Stimulated activated CD4-positive, alpha-beta T cell treated with anti-CD3 and anti-CD28 coated beads, TNF-alpha, amount 100 ng/mL, for 4 hours (primary cell): ENCODE data around the gene CHPF.

Source experiments
- DNase-seq, 3 experiments: peaks; one replicate each; pipeline ENCODE4 v3.0.0-alpha.2; 2020; ENCODE audit warnings: low read depth in 3 of 3

The CHPF gene

GRCh38 chr2:219513787-219514186, 29.8 kb downstream of the CHPF start:
- DNase-seq, result no peak

GRCh38 chr2:219512524-219513216, 30.9 kb downstream of the CHPF start:
- no peak for DNase-seq

- DNase-seq, result no peak
These were observed 31.9 kb downstream of the CHPF start for GRCh38 chr2:219511547-219512325.

GRCh38 chr2:219510512-219511135, 33.0 kb downstream of the CHPF start:
- DNase-seq, result no peak

- DNase-seq, result peak in 1 of 3 experiments; percentile 16
These were observed 33.7 kb downstream of the CHPF start for GRCh38 chr2:219509780-219510511.

DNA sequence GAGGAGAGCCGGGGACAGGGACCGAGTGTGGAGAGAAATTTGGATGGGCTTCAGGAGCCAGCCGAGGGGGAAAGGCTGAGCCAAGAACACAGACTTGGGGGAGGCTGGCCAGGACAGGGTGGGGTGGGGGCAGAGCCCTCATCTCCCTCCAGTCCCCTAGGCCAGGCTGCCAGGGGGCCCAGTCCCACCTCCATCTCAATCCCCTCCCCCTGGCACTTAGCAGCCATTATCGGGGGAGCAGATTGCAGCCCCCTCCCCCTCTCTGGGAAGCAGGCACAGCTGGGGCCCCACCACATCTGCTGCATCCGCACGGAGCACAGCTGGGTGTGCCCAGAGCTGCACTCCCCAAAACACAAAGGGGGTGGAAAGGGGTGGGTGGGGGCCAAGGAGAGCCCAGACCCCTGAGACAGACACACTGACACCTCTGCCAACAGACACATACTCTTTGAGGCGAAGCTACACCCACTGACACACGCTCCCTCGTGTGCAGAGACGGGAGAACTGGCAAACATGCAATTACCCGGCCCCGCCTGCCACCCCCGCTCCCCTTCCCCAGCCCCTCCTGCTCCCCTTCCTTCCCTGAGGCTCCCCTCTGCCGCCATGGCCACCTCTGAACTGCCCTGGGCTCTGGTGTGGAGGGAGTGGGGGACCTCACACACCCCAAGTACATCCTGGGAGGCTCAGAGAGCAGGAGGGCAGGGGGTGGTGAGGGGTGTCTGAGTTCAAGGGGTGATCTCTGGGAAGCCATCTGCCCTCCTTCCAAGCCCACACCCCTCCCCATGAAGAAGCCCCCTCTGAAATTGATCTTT, 34.4 kb downstream of the CHPF start:
- DNase-seq, result no peak

GRCh38 chr2:219508444-219508734, 35.2 kb downstream of the CHPF start:
- DNase-seq, result no peak

- DNase-seq, result no peak
These were observed 35.8 kb downstream of the CHPF start for GRCh38 chr2:219507581-219508443.

GRCh38 chr2:219506802-219507526, 36.6 kb downstream of the CHPF start:
- DNase-seq, result no peak

- no peak for DNase-seq
These were observed 37.3 kb downstream of the CHPF start for GRCh38 chr2:219506153-219506801.

GRCh38 chr2:219505585-219505984, 38.0 kb downstream of the CHPF start:
- DNase-seq, result no peak

GRCh38 chr2:219502618-219503017, 41.0 kb downstream of the CHPF start:
- no peak for DNase-seq

DNA sequence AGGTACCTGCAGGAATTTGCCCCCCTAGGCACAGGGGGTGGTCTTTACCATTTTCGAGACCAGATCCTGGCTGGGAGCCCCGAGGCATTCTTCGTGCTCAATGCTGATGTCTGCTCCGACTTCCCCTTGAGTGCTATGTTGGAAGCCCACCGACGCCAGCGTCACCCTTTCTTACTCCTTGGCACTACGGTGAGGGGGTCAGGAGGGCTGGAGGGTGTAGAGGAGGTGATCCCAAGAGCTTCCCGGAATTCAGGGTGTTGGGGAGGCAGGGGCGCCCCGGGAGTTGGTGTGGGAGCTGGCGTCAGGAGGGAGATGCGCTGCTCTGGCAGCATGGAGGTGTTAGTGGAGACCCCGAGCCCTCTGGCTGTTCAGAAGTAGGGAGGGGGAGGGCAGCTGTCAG, 41.8 kb downstream of the CHPF start:
- no peak for DNase-seq

- no peak for DNase-seq
These were observed 43.5 kb downstream of the CHPF start for GRCh38 chr2:219500135-219500534.

DNA sequence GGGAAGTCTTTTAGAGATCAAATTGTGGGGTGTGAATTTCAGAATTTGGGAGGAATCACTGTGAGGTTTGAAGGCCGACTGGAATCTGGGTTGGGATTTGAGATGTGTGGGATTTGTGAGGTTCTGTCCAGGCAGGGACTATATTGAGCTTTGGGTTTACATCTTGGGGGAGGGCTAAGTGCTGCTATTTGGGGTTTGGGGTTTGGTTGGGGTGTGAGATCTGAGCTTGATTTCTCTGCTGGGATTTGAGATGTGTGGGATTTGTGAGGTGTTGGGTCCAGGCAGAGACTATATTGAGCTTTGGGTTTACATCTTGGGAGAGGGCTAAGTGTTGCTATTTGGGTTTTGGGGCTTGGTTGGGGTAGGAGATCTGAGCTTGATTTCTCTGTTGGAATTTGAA, 44.1 kb downstream of the CHPF start:
- DNase-seq, result no peak

- no peak for DNase-seq
These were observed 44.6 kb downstream of the CHPF start for GRCh38 chr2:219499058-219499307.

DNA sequence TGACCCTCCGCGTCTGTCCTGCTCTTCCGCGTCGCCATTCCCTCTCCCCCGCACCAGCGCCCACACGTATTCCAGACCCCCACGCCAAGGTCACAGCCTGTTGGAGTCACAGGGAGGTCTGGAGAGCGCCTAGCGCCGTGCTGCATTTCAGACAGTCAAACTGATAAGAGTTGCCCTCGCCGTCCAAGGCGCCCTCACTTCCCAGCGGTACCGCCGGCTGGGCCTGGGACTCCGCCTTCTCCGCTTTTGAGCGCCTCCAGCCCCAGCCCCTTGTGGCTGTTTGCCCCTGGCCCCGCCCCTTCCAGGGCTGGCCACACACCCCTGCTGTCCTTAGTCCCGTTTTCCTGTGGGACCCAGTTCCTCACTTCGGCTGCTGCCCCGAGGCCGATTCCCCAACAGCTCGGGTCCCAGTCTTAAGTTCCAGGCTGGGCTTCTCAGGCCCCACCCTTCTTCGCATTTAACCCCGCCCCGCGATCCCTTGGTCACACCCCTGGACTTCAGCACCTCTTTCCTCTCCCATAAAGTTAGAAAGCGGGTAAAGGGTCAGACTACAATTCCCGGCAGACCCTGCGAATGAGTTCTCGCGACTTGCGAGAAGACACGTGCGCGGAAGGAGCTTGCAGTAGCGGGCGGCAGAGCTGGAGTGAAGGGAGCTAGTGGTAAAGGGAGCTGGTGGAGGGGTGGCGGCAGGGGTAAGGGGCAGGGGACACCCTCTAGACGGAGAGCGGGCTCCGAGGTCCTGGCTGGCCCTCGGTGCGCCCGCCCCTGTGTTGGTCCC, 45.1 kb downstream of the CHPF start, which contains the start of gene GMPPA:
TSS of gene GMPPA (plus strand) at position 612 of the 778 bp plus-strand sequence. CDS start 1,085 bp downstream, outside the sequence.
- DNase-seq, result peak; percentile 78 to 88 (median 84)

DNA sequence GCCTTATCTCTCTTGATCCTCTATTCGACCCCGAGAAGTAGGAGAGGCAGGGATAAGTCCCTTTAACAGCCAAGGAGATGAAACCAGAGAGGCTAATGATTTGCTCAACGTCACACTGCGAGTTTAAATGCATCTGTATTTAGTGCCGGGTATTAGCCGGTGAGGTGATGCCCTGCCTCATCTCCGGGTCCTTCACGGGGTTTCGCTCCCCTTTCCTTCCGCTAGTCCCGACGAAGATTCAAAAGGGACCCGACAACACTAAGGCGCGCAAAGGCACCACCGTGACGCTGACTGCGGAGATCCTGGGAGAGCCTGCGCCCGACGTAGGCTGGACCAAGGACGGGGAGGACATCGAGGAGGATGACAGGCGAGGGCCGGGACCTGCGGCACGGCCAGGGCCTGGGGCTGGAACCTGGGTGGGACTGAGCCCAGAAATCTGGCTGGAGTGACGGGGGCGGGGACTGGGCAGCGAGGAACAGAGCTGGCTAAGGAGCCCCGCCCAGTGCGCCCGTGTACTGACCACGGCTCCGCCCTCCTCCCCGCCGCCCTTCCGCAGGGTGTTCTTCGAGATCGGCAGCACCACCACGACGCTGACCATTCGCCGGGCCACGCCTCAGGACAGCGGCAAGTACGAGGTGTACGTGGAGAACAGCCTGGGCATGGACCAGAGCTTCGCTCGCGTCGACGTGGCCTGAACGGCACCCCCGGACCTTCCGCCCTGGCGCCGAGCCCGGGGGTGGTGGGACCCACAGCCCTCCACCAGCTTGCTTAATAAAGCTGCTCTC, 45.9 kb downstream of the CHPF start:
- peak in 1 of 3 experiments; percentile 5 for DNase-seq
